Tibial artery (tissue), 4 donors: ENCODE data around the gene SH3BGRL3.
"Not testable (repeated sequence)": the region's sequence is repeated elsewhere in the genome, so short reads cannot be mapped to it uniquely, and the experiment has no call there.

Experiments
- DNase-seq, 2 donors: peaks; one replicate each; pipeline ENCODE4 v3.0.0-alpha.2; 2019
- H3K27ac ChIP-seq, 2 donors: fragments of 200-600 bp; sonication (generic) in 1 of 2; 1 replicate in 1 of 2; 2 replicates in 1 of 2; pipeline ENCODE4 v1.5.1; 2018 to 2019; ENCODE audit warnings: mild to moderate bottlenecking in 1 of 2
- H3K27me3 ChIP-seq, 2 donors: fragments of 200-600 bp; sonication (generic) in 1 of 2; one replicate each; pipeline versions ENCODE4 v1.5.1 to v1.6.0; 2016 to 2019
- H3K36me3 ChIP-seq, 3 donors: fragments of 200-600 bp; sonication (generic) in 2 of 3; one replicate each; pipeline ENCODE4 v1.5.1; 2016 to 2019; ENCODE audit warnings: mild to moderate bottlenecking in 2 of 3
- H3K4me1 ChIP-seq, 4 donors: fragments of 200-600 bp; sonication (generic) in 2 of 4; 1 replicate in 3 of 4; 2 replicates in 1 of 4; pipeline ENCODE4 v1.5.1; 2016 to 2019
- H3K4me3 ChIP-seq, 2 donors: fragments of 200-600 bp; sonication (generic) in 1 of 2; 1 replicate in 1 of 2; 2 replicates in 1 of 2; pipeline ENCODE4 v1.5.1; 2018 to 2019; ENCODE audit warnings: mild to moderate bottlenecking in 2 of 2
- H3K9me3 ChIP-seq, 3 donors: fragments of 200-600 bp; sonication (generic) in 1 of 3; one replicate each; pipeline ENCODE4 v1.5.1; 2016 to 2019
- CTCF ChIP-seq, 2 experiments: fragments of 200-600 bp in 1 of 2; fragments of 450-650 bp in 1 of 2; IDR thresholded peaks; one replicate each; pipeline ENCODE4 v1.5.1; 2017 to 2019; ENCODE audit warnings: antibody characterized with exemption in 2 of 2, mild to moderate bottlenecking in 1 of 2, moderate library complexity in 1 of 2
- intact Hi-C: fragments of 100-400 bp; cut with DNase I; formaldehyde crosslinking; loops from one replicate; pipeline ENCODE4 v1.15.0; 2023; ENCODE audit warnings: low total_unique reads

The SH3BGRL3 gene

DNA sequence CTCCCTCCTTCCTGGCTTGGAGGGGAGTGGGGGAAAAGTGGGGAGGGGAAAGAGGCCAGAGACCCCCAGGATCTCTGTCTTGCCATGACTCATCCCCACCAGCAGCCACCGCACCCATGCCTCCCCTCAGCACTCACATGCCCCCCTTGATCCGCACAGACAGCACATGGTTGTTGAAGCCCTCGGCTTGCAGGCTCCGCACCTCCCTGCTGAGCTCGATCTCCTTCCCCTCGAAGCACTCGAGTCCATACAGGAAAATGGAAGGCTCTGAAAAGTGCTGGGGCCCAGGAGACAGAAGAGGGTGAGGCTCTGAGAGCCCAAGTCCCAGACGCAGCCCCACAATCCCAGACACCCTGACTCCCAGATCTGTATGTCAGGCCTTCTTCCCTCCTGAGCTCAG is 48.7 kb downstream of the SH3BGRL3 start:
- intact Hi-C loops: loop anchor here (10.0 kb wide), 1 partner anchor 224 kb away; no protein-coding TSS in a partner anchor
- Histone ChIP-seq H3K4me1 (no peaks in the 10 kb centered on the region), H3K27ac (no peak overlapping the region), H3K9me3 (no peaks in the 10 kb centered on the region), H3K27me3 (peaks cover 0 to 65% of the 10 kb centered on the region in 2 donors), H3K36me3 (no peaks in the 10 kb centered on the region), H3K4me3 (no peak overlapping the region)
- no peak for DNase-seq
- no peak for TF ChIP-seq CTCF (IDR thresholded peaks at IDR 0.05)

DNA sequence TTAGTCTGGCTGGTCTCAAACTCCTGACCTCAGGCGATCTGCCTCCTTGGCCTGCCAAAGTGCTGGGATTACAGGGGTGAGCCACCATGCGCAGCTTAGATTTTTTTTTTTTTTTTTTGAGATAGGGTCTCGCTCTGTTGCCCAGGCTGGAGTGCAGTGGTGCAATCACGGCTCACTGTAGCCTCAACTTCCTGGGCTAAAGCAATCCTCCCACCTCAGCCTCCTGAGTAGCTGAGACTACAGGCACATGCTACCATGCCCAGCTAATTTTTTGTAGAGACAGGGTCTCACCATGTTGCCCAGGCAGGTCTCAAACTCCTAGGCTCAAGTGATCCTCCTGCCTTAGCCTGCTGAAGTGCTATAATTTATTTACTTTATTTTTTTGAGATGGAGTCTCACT is 49.5 kb downstream of the SH3BGRL3 start:
- not testable (repeated sequence) for H3K9me3 ChIP-seq, DNase-seq, H3K4me1 ChIP-seq, H3K27ac ChIP-seq, H3K4me3 ChIP-seq, H3K36me3 ChIP-seq
- intact Hi-C loops: loop anchor here (10.0 kb wide), 1 partner anchor 225 kb away; no protein-coding TSS in a partner anchor
- H3K27me3 ChIP-seq: peaks cover 0 to 65% of the 10 kb centered on the region in 2 donors

- no peaks in the 10 kb centered on the region for H3K9me3 ChIP-seq
- H3K4me3 ChIP-seq: no peak overlapping the region
These were observed 50.4 kb downstream of the SH3BGRL3 start for GRCh38 chr1:26330276-26330675.

More at GRCh38 chr1:26330276-26330675, 50.4 kb downstream of the SH3BGRL3 start:
- DNase-seq: no peak
- no peaks in the 10 kb centered on the region for H3K36me3 ChIP-seq
- no peak overlapping the region for H3K27ac ChIP-seq
- H3K27me3 ChIP-seq: peaks cover 0 to 69% of the 10 kb centered on the region in 2 donors
- intact Hi-C loops: no loop called here
- no peaks in the 10 kb centered on the region for H3K4me1 ChIP-seq
- no peak for TF ChIP-seq CTCF (IDR thresholded peaks at IDR 0.05)
